HepG2 (cell line): Measurements from ENCODE around the gene UQCRHL. TPM values are rescaled to one million over a fixed set of nuclear protein-coding genes. Genes with fewer than 3 reads are reported as not detected.

Source experiments
- ATAC-seq: fragments of 200-7000 bp; cut with Tn5 transposase; 3 replicates; pipeline ENCODE4 v1.9.1; 2020; ENCODE audit warnings: mild to moderate bottlenecking, moderate library complexity
- BruUV-seq: library from RNA; stranded (reverse); fragments of 400-500 nt; replicated peaks from 2 replicates; lab custom pipeline; 2021; lab: Mats Ljungman, UMichigan
- CTCF ChIA-PET: fragments of 300-600 bp; formaldehyde crosslinking; extraction: SDS; loops from one replicate; lab custom pipeline; 2021; ENCODE audit warnings: low total read pairs, inconsistent platforms, low intra/inter-chr PET ratio; lab: Yijun Ruan, JAX
- POLR2A ChIA-PET: fragments of 350-600 bp; sonication (Branson Sonifier 250); formaldehyde crosslinking; loops from one replicate; lab custom pipeline; 2020; ENCODE audit warnings: antibody characterized with exemption, inconsistent platforms; lab: Yijun Ruan, JAX
- DNase-seq: peaks from one replicate; pipeline ENCODE4 v3.0.0-alpha.2; 2015; ENCODE audit warnings: low spot score
- FAIRE-seq: peaks from 3 replicates; lab custom pipeline; 2011; peaks lifted over from hg19 to GRCh38; lab: Jason Lieb, UNC
- H2AFZ ChIP-seq: one replicate; pipeline ENCODE4 v1.6.1; 2011; ENCODE audit warnings: low read length, inconsistent platforms
- H3K27ac ChIP-seq: fragments of 300-600 bp; 3 replicates; pipeline ENCODE4 v1.8.0; 2011; ENCODE audit warnings: mixed run types, mild to moderate bottlenecking, mixed read lengths, low read length, inconsistent platforms; ENCODE audit not compliant: insufficient read depth; ENCODE audit errors: extremely low read length
- H3K27me3 ChIP-seq, 2 experiments: fragments of 200-600 bp in 1 of 2; 2 replicates in 1 of 2; 3 replicates in 1 of 2; pipeline versions ENCODE4 v1.6.0 to v1.8.0; 2011; ENCODE audit warnings: low read length in 2 of 2, mild to moderate bottlenecking in 2 of 2, moderate library complexity in 2 of 2, inconsistent platforms in 1 of 2; ENCODE audit not compliant: insufficient read depth in 2 of 2, control insufficient read depth in 1 of 2
- H3K36me3 ChIP-seq, 2 experiments: fragments of 200-600 bp in 1 of 2; replicated peaks in 1 of 2; 2 replicates in 1 of 2; 3 replicates in 1 of 2; pipeline versions ENCODE4 v1.5.1 to v1.8.0; 2011; ENCODE audit warnings: low read length in 2 of 2, inconsistent platforms in 1 of 2; ENCODE audit not compliant: insufficient read depth in 2 of 2, control insufficient read depth in 1 of 2
- H3K4me1 ChIP-seq: 2 replicates; pipeline ENCODE4 v1.5.1; 2012; ENCODE audit warnings: low read length, inconsistent platforms; ENCODE audit not compliant: insufficient read depth
- H3K4me2 ChIP-seq: 2 replicates; pipeline ENCODE4 v1.6.0; 2011; ENCODE audit warnings: low read depth, low read length, inconsistent platforms
- H3K4me3 ChIP-seq, 3 experiments: fragments of 200-600 bp in 1 of 3; sonication (generic), shearing (Covaris generic) in 1 of 3; replicated peaks in 1 of 3; 2 replicates each; pipeline ENCODE4 v1.5.1; 2011 to 2016; ENCODE audit warnings: low read length in 3 of 3, inconsistent platforms in 2 of 3, low read depth in 2 of 3, mild to moderate bottlenecking in 2 of 3, control low read depth in 1 of 3, mixed read lengths in 1 of 3; ENCODE audit not compliant: insufficient read depth in 1 of 3
- H3K79me2 ChIP-seq: one replicate; pipeline ENCODE4 v1.6.1; 2011; ENCODE audit warnings: low read length, inconsistent platforms; ENCODE audit not compliant: insufficient read depth
- H3K9ac ChIP-seq: 2 replicates; pipeline ENCODE4 v1.6.0; 2011; ENCODE audit warnings: mild to moderate bottlenecking, low read depth, low read length, inconsistent platforms; ENCODE audit not compliant: insufficient read depth
- H3K9me3 ChIP-seq: 2 replicates; pipeline ENCODE4 v1.5.1; 2012; ENCODE audit warnings: mild to moderate bottlenecking, low read length
- H4K20me1 ChIP-seq: 2 replicates; pipeline ENCODE4 v1.6.0; 2011; ENCODE audit warnings: inconsistent platforms, mild to moderate bottlenecking, low read length, moderate library complexity; ENCODE audit not compliant: insufficient read depth
- ASH2L ChIP-seq: fragments of 300-600, 200-600 bp; sonication (generic); IDR thresholded peaks from 2 replicates; pipeline ENCODE4 v1.7.0; 2017; ENCODE audit warnings: low read depth, mild to moderate bottlenecking, moderate library complexity, mixed read lengths, low read length; ENCODE audit not compliant: insufficient read length
- DNMT1 ChIP-seq: sonication (generic); formaldehyde crosslinking; IDR thresholded peaks from 2 replicates; pipeline ENCODE4 v1.5.1; 2020; ENCODE audit warnings: mild to moderate bottlenecking, missing genetic modification reagents
- FOXA3 ChIP-seq: IDR thresholded peaks from 2 replicates; pipeline ENCODE4 v1.6.1; 2016; ENCODE audit warnings: missing genetic modification reagents, missing compliant biosample characterization
- GATAD1 ChIP-seq: IDR thresholded peaks from 2 replicates; pipeline ENCODE4 v1.6.1; 2016; ENCODE audit warnings: missing genetic modification reagents, missing compliant biosample characterization
- HMGXB4 ChIP-seq, 2 experiments: sonication (generic) in 1 of 2; formaldehyde crosslinking in 1 of 2; IDR thresholded peaks; 2 replicates each; pipeline versions ENCODE4 v1.4.0 to v1.6.1; 2018 to 2020; ENCODE audit warnings: missing genetic modification reagents in 2 of 2, borderline replicate concordance in 1 of 2, low read depth in 1 of 2, mild to moderate bottlenecking in 1 of 2, missing biosample characterization in 1 of 2
- MED1 ChIP-seq: sonication (generic); formaldehyde crosslinking; IDR thresholded peaks from 2 replicates; pipeline ENCODE4 v1.4.0; 2020; ENCODE audit warnings: missing genetic modification reagents
- MZF1 ChIP-seq: sonication (generic); formaldehyde crosslinking; IDR thresholded peaks from 2 replicates; pipeline ENCODE4 v1.8.1; 2023; ENCODE audit warnings: mild to moderate bottlenecking, missing genetic modification reagents, borderline replicate concordance
- PAWR ChIP-seq: sonication (generic); formaldehyde crosslinking; IDR thresholded peaks from 2 replicates; pipeline ENCODE4 v1.4.0; 2020; ENCODE audit warnings: missing genetic modification reagents, mild to moderate bottlenecking, borderline replicate concordance
- PTBP1 ChIP-seq: fragments of 200-400 bp; formaldehyde crosslinking; IDR thresholded peaks from 2 replicates; pipeline ENCODE4 v1.6.1; 2018; ENCODE audit warnings: low read length, low read depth; ENCODE audit not compliant: poor library complexity, severe bottlenecking
- RBM39 ChIP-seq: fragments of 200-400 bp; formaldehyde crosslinking; IDR thresholded peaks from one replicate; pipeline ENCODE4 v1.6.1; 2018; ENCODE audit warnings: antibody characterized with exemption, mild to moderate bottlenecking, low read depth, low read length; ENCODE audit not compliant: poor library complexity, severe bottlenecking
- TCF12 ChIP-seq, 2 experiments: fragments of 450-650 bp in 1 of 2; sonication (generic) in 1 of 2; formaldehyde crosslinking in 1 of 2; IDR thresholded peaks; 2 replicates each; pipeline versions ENCODE4 v1.6.1 to v1.8.0; 2017 to 2022; ENCODE audit warnings: antibody characterized with exemption in 1 of 2, mild to moderate bottlenecking in 1 of 2, missing genetic modification reagents in 1 of 2, moderate library complexity in 1 of 2
- ZBTB21 ChIP-seq: sonication (generic); formaldehyde crosslinking; IDR thresholded peaks from 2 replicates; pipeline ENCODE4 v1.4.0; 2020; ENCODE audit warnings: missing genetic modification reagents
- ZMYM2 ChIP-seq: sonication (generic); formaldehyde crosslinking; IDR thresholded peaks from 2 replicates; pipeline ENCODE4 v1.8.0; 2022; ENCODE audit warnings: mild to moderate bottlenecking, missing genetic modification reagents
- ZNF503 ChIP-seq: sonication (generic); formaldehyde crosslinking; IDR thresholded peaks from 2 replicates; pipeline ENCODE4 v1.4.0; 2020; ENCODE audit warnings: missing genetic modification reagents
- ZNF510 ChIP-seq: sonication (generic); formaldehyde crosslinking; IDR thresholded peaks from 2 replicates; pipeline ENCODE4 v1.4.0; 2020; ENCODE audit warnings: low read depth, mild to moderate bottlenecking, missing genetic modification reagents
- ZNF597 ChIP-seq: sonication (generic); formaldehyde crosslinking; IDR thresholded peaks from 2 replicates; pipeline ENCODE4 v1.5.0; 2020; ENCODE audit warnings: missing genetic modification reagents
- WGBS: methylation state at CpG from one replicate; pipeline ENCODE4 v1.1.6; 2017; ENCODE audit warnings: low lambda C conversion rate; 5-methylcytosine and 5-hydroxymethylcytosine counted together
- in situ Hi-C: cut with HindIII; loops from 2 replicates; pipeline ENCODE4 v1.10.0; 2017; ENCODE audit warnings: low pct_unique_long_range_greater_than_20kb; ENCODE audit not compliant: extremely low pct_ligation_motif_present
- intact Hi-C: fragments of 100-400 bp; cut with micrococcal nuclease; formaldehyde crosslinking; loops from one replicate; pipeline ENCODE4 v1.10.0; 2022; ENCODE audit not compliant: unreplicated experiment
- polyA plus RNA-seq, 8 experiments: library from polyadenylated mRNA; depleted of rRNA in 3 of 8; stranded (reverse) in 7 of 8; unstranded in 1 of 8; fragments of >200 nt; fragmentation: Illumina TruSeq in 4 of 8; extraction: Trizol in 4 of 8; gene quantifications; 2 replicates each; pipeline versions ENCODE4 v1.2.1 to v1.2.3, GENCODE V29; 2011 to 2016; ENCODE audit warnings: low read depth in 4 of 8, missing spikeins in 1 of 8, mixed read lengths in 1 of 8; ENCODE audit not compliant: insufficient read depth in 1 of 8
- total RNA-seq, 5 experiments: library from RNA; depleted of rRNA; stranded (reverse); fragments of >200 nt; fragmentation: Illumina TruSeq; extraction: Trizol; gene quantifications; 2 replicates each; pipeline ENCODE4 v1.2.3, GENCODE V29; 2016; ENCODE audit warnings: low read depth in 1 of 5

UQCRHL gene
- total and polyA plus RNA-seq, 2 of the 13 experiments (the other 11 are each of a cell fraction or from before 2014, with no cell fraction given) = 1.8 to 2.3 TPM

- Histone ChIP-seq H3K79me2 (no peaks in the 10 kb centered on the region), H3K27me3 (no peaks in the 10 kb centered on the region), H3K9ac (no peak overlapping the region), H3K4me1 (peaks cover 23% of the 10 kb centered on the region), H2AFZ (no peak overlapping the region), H3K4me3 (no peak overlapping the region), H3K9me3 (no peaks in the 10 kb centered on the region), H3K4me2 (no peak overlapping the region), H4K20me1 (no peaks in the 10 kb centered on the region), H3K27ac (no peak overlapping the region), H3K36me3 (peaks cover 1 to 6% of the 10 kb centered on the region in 2 experiments; a peak in 2 of 5 replicates)
- BruUV-seq = no TSS peak
- WGBS = 90% methylated on average over 2 of the region's 2 CpGs
- ChIA-PET POLR2A (no interaction called here), CTCF (no interaction called here)
- no peak for TF ChIP-seq MED1 (CRISPR knock-in tag)
- TF ChIP-seq ZBTB21 = no peak
- no peak for TF ChIP-seq DNMT1 (CRISPR knock-in tag)
- TF ChIP-seq ASH2L = no peak
- TF ChIP-seq ZNF597 (CRISPR knock-in tag) = no peak
- TF ChIP-seq FOXA3 (CRISPR knock-in tag) = no peak
- no peak for TF ChIP-seq ZNF510 (CRISPR knock-in tag)
- no peak for TF ChIP-seq RBM39
- TF ChIP-seq PAWR (CRISPR knock-in tag) = no peak
- no peak for TF ChIP-seq ZNF503
- TF ChIP-seq MZF1 = no peak
- TF ChIP-seq PTBP1 = no peak
- TF ChIP-seq HMGXB4 (CRISPR knock-in tag; IDR thresholded peaks at IDR 0.05; ENCODE audit: borderline replicate concordance in 1 of 2, low read depth in 1 of 2) = no peak
- no peak for TF ChIP-seq ZMYM2 (CRISPR knock-in tag)
- no peak for TF ChIP-seq GATAD1 (CRISPR knock-in tag)
- TF ChIP-seq TCF12 (IDR thresholded peaks at IDR 0.05) = no peak
- no peak for TF ChIP-seq TCF12 (CRISPR knock-in tag; IDR thresholded peaks at IDR 0.05)
- intact Hi-C loops (no loop called here), in situ Hi-C loops (no loop called here)
- FAIRE-seq (no peak), DNase-seq (no peak), ATAC-seq (no peak)
Measured at GRCh38 chr1:15775706-15776105, 31.7 kb downstream of the UQCRHL start.
